ENCODE results near the gene ANGPTL2. TPM values are rescaled to one million over a fixed set of nuclear protein-coding genes. Genes with fewer than 3 reads are reported as not detected.

Gene ANGPTL2
- total RNA-seq, 1 donor from 2014 or later: 65.8 TPM

DNA sequence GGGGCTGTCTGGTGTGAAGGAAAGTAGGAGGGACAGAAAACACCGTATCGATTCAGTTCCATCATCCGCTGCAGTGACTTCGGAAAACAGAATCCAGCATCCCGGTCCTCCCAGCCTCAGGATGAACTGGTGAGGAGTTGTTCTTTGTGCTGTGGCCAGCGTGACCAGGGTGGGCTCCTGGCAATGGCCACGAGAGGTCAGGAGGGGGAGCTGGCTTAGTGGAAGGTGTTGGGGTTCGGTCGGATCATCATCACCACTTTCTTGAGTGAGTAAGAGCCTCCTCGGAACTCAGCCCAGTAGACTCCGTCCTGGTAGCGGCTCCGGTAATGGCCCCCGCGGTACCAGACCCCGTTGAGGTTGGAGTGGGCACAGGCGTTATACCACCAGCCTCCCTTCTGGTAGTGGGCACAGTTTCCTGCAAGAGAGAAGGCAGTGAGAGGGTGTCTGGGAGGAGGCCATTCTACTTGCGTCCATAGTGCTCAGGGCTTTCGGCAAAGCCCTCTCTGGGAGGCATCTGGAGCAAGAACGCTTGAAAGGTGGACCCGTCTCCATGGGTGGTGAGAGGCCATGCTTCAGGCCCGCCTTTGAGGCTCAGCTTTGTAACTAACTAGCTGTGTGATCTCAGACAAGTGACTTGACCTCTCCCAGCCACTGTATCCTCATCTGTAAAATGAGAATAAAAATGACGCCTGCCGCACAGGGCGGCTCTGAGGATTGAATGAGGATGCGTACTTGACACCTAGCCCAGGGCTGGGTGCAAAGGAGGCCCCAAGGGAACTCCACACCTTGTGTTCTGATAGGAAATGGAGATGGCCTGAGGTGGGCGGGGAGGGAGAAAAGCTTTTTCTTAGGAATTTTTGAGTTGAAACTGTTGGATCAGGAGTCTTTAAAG, 33.5 kb downstream of the ANGPTL2 start:
- TF ChIP-seq POLR2AphosphoS5 (IDR thresholded peaks at IDR 0.05; ENCODE audit: insufficient read depth in 1 of 2, low read depth in 1 of 2) (no peak), POLR2A (IDR thresholded peaks at IDR 0.05) (no peak)
- TF ChIP-seq, protein P1, sequence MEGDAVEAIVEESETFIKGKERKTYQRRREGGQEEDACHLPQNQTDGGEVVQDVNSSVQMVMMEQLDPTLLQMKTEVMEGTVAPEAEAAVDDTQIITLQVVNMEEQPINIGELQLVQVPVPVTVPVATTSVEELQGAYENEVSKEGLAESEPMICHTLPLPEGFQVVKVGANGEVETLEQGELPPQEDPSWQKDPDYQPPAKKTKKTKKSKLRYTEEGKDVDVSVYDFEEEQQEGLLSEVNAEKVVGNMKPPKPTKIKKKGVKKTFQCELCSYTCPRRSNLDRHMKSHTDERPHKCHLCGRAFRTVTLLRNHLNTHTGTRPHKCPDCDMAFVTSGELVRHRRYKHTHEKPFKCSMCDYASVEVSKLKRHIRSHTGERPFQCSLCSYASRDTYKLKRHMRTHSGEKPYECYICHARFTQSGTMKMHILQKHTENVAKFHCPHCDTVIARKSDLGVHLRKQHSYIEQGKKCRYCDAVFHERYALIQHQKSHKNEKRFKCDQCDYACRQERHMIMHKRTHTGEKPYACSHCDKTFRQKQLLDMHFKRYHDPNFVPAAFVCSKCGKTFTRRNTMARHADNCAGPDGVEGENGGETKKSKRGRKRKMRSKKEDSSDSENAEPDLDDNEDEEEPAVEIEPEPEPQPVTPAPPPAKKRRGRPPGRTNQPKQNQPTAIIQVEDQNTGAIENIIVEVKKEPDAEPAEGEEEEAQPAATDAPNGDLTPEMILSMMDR (IDR thresholded peaks at IDR 0.05): no peak
- no peaks in the 10 kb centered on the region for H3K27me3 ChIP-seq
- peaks cover 0 to 46% of the 10 kb centered on the region in 2 donors for H3K36me3 ChIP-seq
- intact Hi-C loops (cut with DNase I): no loop called here
- no peaks in the 10 kb centered on the region for H3K9me3 ChIP-seq
- DNase-seq (ENCODE audit: extremely low spot score in 2 of 2): no peak
- H3K27ac ChIP-seq: peak overlapping the region; percentile 67
- no peak overlapping the region for H3K4me3 ChIP-seq
- peaks cover 7% of the 10 kb centered on the region for H3K4me1 ChIP-seq

DNA sequence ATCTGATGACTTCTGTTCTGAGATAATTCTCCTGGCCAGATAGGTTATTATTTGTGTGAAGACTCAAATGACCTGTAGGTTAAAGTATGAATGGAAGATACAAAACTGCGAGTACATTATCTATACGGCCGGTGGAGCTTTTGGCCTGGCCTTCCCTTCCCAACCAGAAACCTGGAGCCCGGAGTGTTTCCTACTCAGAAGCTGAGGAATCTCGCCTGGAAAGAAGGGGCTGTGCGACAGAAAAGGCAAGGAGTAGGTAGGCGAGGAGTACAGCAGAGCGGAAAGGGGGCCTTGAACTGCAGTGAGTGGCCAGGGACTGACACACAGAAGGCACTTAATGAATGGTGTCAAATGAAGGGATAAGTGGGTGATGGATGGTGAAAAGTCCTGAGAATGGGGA, 34.6 kb downstream of the ANGPTL2 start:
- H3K36me3 ChIP-seq: peaks cover 0 to 35% of the 10 kb centered on the region in 2 donors

DNA sequence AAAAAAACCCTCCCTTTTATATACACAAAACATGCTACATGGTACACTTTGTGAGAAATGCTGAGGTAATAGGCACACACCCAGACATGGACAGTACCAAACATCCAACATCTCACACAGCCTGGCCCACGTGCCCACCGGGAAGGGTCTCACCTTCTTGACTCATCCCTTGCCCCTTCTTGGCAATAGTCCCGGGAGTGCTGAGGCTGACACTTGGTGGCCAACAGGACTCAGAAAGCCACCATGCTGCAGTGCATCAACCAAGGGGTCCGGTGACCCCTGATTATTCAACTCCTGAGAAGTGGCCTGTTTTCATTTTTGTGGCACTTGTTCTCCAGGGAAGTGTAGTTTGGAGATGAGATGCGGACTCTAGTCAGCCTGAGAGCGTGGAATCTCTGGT, 35.0 kb downstream of the ANGPTL2 start:
- no peak overlapping the region for H3K27ac ChIP-seq
- no peak for TF ChIP-seq POLR2A (IDR thresholded peaks at IDR 0.05)
- TF ChIP-seq, protein P1 (IDR thresholded peaks at IDR 0.05): no peak
- no peak for TF ChIP-seq POLR2AphosphoS5 (IDR thresholded peaks at IDR 0.05; ENCODE audit: insufficient read depth in 1 of 2, low read depth in 1 of 2)
- H3K4me3 ChIP-seq: no peak overlapping the region
- peaks cover 0 to 31% of the 10 kb centered on the region in 2 donors for H3K36me3 ChIP-seq
- peak in 1 of 2 donors; percentile 83 for DNase-seq (ENCODE audit: extremely low spot score in 2 of 2)
- H3K4me1 ChIP-seq: peaks cover 7% of the 10 kb centered on the region
- intact Hi-C loops (cut with DNase I): no loop called here
- no peaks in the 10 kb centered on the region for H3K27me3 ChIP-seq
- no peaks in the 10 kb centered on the region for H3K9me3 ChIP-seq

More for the DNA sequence above, 34.6 kb downstream of the ANGPTL2 start:
- TF ChIP-seq POLR2A (IDR thresholded peaks at IDR 0.05) (no peak), POLR2AphosphoS5 (IDR thresholded peaks at IDR 0.05; ENCODE audit: insufficient read depth in 1 of 2, low read depth in 1 of 2) (no peak)
- TF ChIP-seq, protein P1 (IDR thresholded peaks at IDR 0.05): no peak
- H3K4me1 ChIP-seq: peaks cover 7% of the 10 kb centered on the region
- no peak for DNase-seq (ENCODE audit: extremely low spot score in 2 of 2)
- H3K27ac ChIP-seq: no peak overlapping the region
- no peaks in the 10 kb centered on the region for H3K9me3 ChIP-seq
- H3K27me3 ChIP-seq: no peaks in the 10 kb centered on the region
- intact Hi-C loops (cut with DNase I): no loop called here
- H3K4me3 ChIP-seq: no peak overlapping the region

DNA sequence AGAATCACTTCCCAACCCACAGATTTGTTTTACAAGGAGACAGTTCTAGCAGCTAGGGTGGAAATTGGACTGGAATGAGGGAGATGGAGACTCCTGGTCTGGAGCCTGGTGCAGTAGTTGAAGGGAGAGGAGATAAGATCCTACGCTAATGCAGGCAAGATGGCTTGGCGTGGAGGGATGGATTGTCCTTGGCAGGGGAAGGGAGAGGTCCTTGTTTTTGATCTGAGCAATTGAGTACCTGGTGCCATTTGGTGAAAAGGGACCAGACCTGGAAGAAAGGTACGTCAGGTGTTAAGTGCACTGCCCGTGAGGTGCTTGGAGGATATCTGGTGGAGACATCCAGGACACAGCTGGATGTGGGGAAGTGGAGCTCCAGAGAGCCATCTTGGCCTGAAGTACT, 35.7 kb downstream of the ANGPTL2 start:
- intact Hi-C loops (cut with DNase I): no loop called here
- TF ChIP-seq, protein P1 (IDR thresholded peaks at IDR 0.05): no peak
- TF ChIP-seq POLR2AphosphoS5 (IDR thresholded peaks at IDR 0.05; ENCODE audit: insufficient read depth in 1 of 2, low read depth in 1 of 2) (no peak), POLR2A (IDR thresholded peaks at IDR 0.05) (no peak)
- no peak for DNase-seq (ENCODE audit: extremely low spot score in 2 of 2)
- no peak overlapping the region for H3K4me3 ChIP-seq
- peaks cover 0 to 25% of the 10 kb centered on the region in 2 donors for H3K36me3 ChIP-seq
- no peak overlapping the region for H3K27ac ChIP-seq
- H3K27me3 ChIP-seq: no peaks in the 10 kb centered on the region
- peaks cover 7% of the 10 kb centered on the region for H3K4me1 ChIP-seq
- H3K9me3 ChIP-seq: no peaks in the 10 kb centered on the region

DNA sequence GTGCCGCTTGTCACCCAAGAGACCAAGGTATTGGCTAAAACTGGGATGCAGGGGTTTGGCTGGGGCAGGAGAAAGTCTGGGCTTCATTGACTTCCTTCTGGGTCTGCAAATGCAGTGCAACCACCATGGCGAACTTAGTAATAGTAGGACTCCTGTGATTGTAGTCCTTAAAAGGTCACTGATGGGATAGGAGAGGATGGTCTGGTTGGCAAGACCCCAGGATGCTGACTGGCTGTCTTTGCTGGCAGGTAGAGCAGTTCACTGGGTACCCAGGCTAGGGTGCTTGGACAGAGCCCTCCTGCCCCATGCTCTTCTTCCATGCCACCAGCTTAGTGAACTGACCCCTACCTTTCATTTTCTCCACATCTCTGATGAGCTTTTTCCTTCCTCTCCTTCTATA, 37.2 kb downstream of the ANGPTL2 start:
- DNase-seq (ENCODE audit: extremely low spot score in 2 of 2): no peak
- Histone ChIP-seq H3K36me3 (peaks cover 0 to 15% of the 10 kb centered on the region in 2 donors), H3K27ac (no peak overlapping the region), H3K27me3 (no peaks in the 10 kb centered on the region), H3K9me3 (no peaks in the 10 kb centered on the region), H3K4me3 (no peak overlapping the region), H3K4me1 (peaks cover 7% of the 10 kb centered on the region)
- no peak for TF ChIP-seq POLR2A (IDR thresholded peaks at IDR 0.05)
- TF ChIP-seq POLR2AphosphoS5 (IDR thresholded peaks at IDR 0.05; ENCODE audit: insufficient read depth in 1 of 2, low read depth in 1 of 2): no peak
- TF ChIP-seq, protein P1 (IDR thresholded peaks at IDR 0.05): no peak
- intact Hi-C loops (cut with DNase I): no loop called here

All from vagina (tissue), 2 donors.